IMR-90 (cell line): ENCODE results near the gene ACSM4. TPM values are rescaled to one million over a fixed set of nuclear protein-coding genes. Genes with fewer than 3 reads are reported as not detected.

Experiments
- ATAC-seq: fragments of 200-7000 bp; cut with Tn5 transposase; 2 replicates; pipeline ENCODE4 v1.9.1; 2020; ENCODE audit warnings: low read depth, mild to moderate bottlenecking, moderate library complexity
- BruUV-seq: library from RNA; stranded (reverse); fragments of 400-500 nt; replicated peaks from 2 replicates; lab custom pipeline; 2021; lab: Mats Ljungman, UMichigan
- CTCF ChIA-PET: fragments of 300-600 bp; formaldehyde crosslinking; extraction: SDS; loops from one replicate; lab custom pipeline; 2021; ENCODE audit warnings: antibody characterized with exemption; lab: Yijun Ruan, JAX
- POLR2A ChIA-PET: fragments of 300-600 bp; sonication (Branson Sonifier 250); formaldehyde crosslinking; loops from one replicate; lab custom pipeline; 2022; ENCODE audit warnings: antibody characterized with exemption; ENCODE audit not compliant: unreplicated experiment; lab: Charles Lee
- DNase-seq: peaks from one replicate; pipeline ENCODE4 v3.0.0; 2013
- H2AFZ ChIP-seq: replicated peaks from 2 replicates; pipeline ENCODE3; 2013; ENCODE audit warnings: low read length, mild to moderate bottlenecking; ENCODE audit not compliant: poor library complexity
- H2AK5ac ChIP-seq: 2 replicates; pipeline ENCODE4 v1.6.1; 2013; ENCODE audit warnings: low read depth, low read length, inconsistent platforms
- H2AK9ac ChIP-seq: replicated peaks from 2 replicates; pipeline ENCODE3; 2013; ENCODE audit warnings: mild to moderate bottlenecking, low read depth, low read length, moderate library complexity; ENCODE audit not compliant: poor library complexity
- H2BK120ac ChIP-seq: 2 replicates; pipeline ENCODE4 v1.6.1; 2013; ENCODE audit warnings: low read depth, low read length, inconsistent platforms
- H2BK15ac ChIP-seq: 3 replicates; pipeline ENCODE4 v1.6.1; 2013; ENCODE audit warnings: low read depth, low read length, inconsistent platforms
- H2BK20ac ChIP-seq: 2 replicates; pipeline ENCODE4 v1.6.1; 2013; ENCODE audit warnings: low read depth, mild to moderate bottlenecking, inconsistent platforms, low read length, moderate library complexity
- H2BK5ac ChIP-seq: 2 replicates; pipeline ENCODE4 v1.6.1; 2013; ENCODE audit warnings: mild to moderate bottlenecking, low read depth, low read length, inconsistent platforms; ENCODE audit not compliant: poor library complexity, severe bottlenecking
- H3K14ac ChIP-seq: replicated peaks from 2 replicates; pipeline ENCODE4 v1.6.1; 2013; ENCODE audit warnings: low read depth, low read length, inconsistent platforms
- H3K18ac ChIP-seq: 2 replicates; pipeline ENCODE4 v1.6.1; 2013; ENCODE audit warnings: low read depth, low read length, control low read depth
- H3K23ac ChIP-seq: 2 replicates; pipeline ENCODE4 v1.6.1; 2013; ENCODE audit warnings: low read depth, low read length, inconsistent platforms
- H3K27ac ChIP-seq: 2 replicates; pipeline ENCODE4 v1.5.1; 2013; ENCODE audit warnings: mild to moderate bottlenecking, control low read depth, low read length; ENCODE audit not compliant: insufficient read depth
- H3K27me3 ChIP-seq: 2 replicates; pipeline ENCODE4 v1.6.1; 2013; ENCODE audit warnings: low read length; ENCODE audit not compliant: control insufficient read depth, insufficient read depth
- H3K36me3 ChIP-seq: 2 replicates; pipeline ENCODE4 v1.6.1; 2013; ENCODE audit warnings: low read length, mixed read lengths; ENCODE audit not compliant: control insufficient read depth, insufficient read depth
- H3K4ac ChIP-seq: 2 replicates; pipeline ENCODE4 v1.6.1; 2013; ENCODE audit warnings: low read depth, low read length, inconsistent platforms
- H3K4me1 ChIP-seq: 2 replicates; pipeline ENCODE4 v1.6.1; 2013; ENCODE audit warnings: low read length, mixed read lengths; ENCODE audit not compliant: control insufficient read depth, insufficient read depth
- H3K4me2 ChIP-seq: 2 replicates; pipeline ENCODE4 v1.6.1; 2013; ENCODE audit warnings: low read depth, mild to moderate bottlenecking, control low read depth, low read length, moderate library complexity
- H3K4me3 ChIP-seq: 2 replicates; pipeline ENCODE4 v1.5.1; 2013; ENCODE audit warnings: low read depth, mild to moderate bottlenecking, control low read depth, low read length, moderate library complexity; ENCODE audit not compliant: insufficient read depth
- H3K56ac ChIP-seq: 2 replicates; pipeline ENCODE4 v1.6.1; 2013; ENCODE audit warnings: low read length, inconsistent platforms; ENCODE audit not compliant: insufficient read depth; ENCODE audit errors: extremely low read depth
- H3K79me1 ChIP-seq, 2 experiments: 2 replicates each; pipeline ENCODE4 v1.6.1; 2013; ENCODE audit warnings: low read length in 2 of 2, inconsistent platforms in 1 of 2, low read depth in 1 of 2
- H3K9ac ChIP-seq: 2 replicates; pipeline ENCODE4 v1.6.1; 2013; ENCODE audit warnings: low read depth, low read length, control low read depth
- H3K9me1 ChIP-seq: 2 replicates; pipeline ENCODE4 v1.6.1; 2013; ENCODE audit warnings: low read length, inconsistent platforms; ENCODE audit not compliant: insufficient read depth
- H3K9me3 ChIP-seq: 2 replicates; pipeline ENCODE4 v1.6.1; 2013; ENCODE audit warnings: low read length; ENCODE audit not compliant: control insufficient read depth, insufficient read depth
- H4K20me1 ChIP-seq: 2 replicates; pipeline ENCODE4 v1.6.1; 2013; ENCODE audit warnings: low read length, inconsistent platforms; ENCODE audit not compliant: insufficient read depth
- H4K5ac ChIP-seq: 2 replicates; pipeline ENCODE4 v1.6.1; 2013; ENCODE audit warnings: mild to moderate bottlenecking, low read depth, low read length, control low read depth
- H4K8ac ChIP-seq, 2 experiments: 2 replicates each; pipeline ENCODE4 v1.6.1; 2013; ENCODE audit warnings: low read depth in 2 of 2, low read length in 2 of 2, control low read depth in 1 of 2, inconsistent platforms in 1 of 2
- H4K91ac ChIP-seq: 2 replicates; pipeline ENCODE4 v1.6.1; 2013; ENCODE audit warnings: low read depth, low read length, inconsistent platforms; ENCODE audit not compliant: insufficient read depth
- CEBPB ChIP-seq: IDR thresholded peaks from 2 replicates; pipeline ENCODE4 v1.6.1; 2012; ENCODE audit warnings: low read depth, low read length, improper control_type of control experiment
- CHD1 ChIP-seq: IDR thresholded peaks from 2 replicates; pipeline ENCODE4 v1.6.1; 2012; ENCODE audit warnings: low read depth, low read length, improper control_type of control experiment
- CTCF ChIP-seq: conservative IDR thresholded peaks from 2 replicates; pipeline ENCODE4 v1.5.1; 2012; ENCODE audit warnings: mild to moderate bottlenecking, low read depth, low read length, improper control_type of control experiment
- ELK1 ChIP-seq: fragments of 150-350 bp; IDR thresholded peaks from 2 replicates; pipeline ENCODE4 v1.6.1; 2016; ENCODE audit warnings: low read depth, mild to moderate bottlenecking, low read length, moderate library complexity, borderline replicate concordance
- FOS ChIP-seq: fragments of 150-350 bp; IDR thresholded peaks from 2 replicates; pipeline ENCODE4 v1.6.1; 2016; ENCODE audit warnings: low read depth, low read length
- MAZ ChIP-seq: IDR thresholded peaks from 2 replicates; pipeline ENCODE4 v1.6.1; 2012; ENCODE audit warnings: low read depth, mild to moderate bottlenecking, low read length, improper control_type of control experiment, moderate library complexity, borderline replicate concordance
- MXI1 ChIP-seq: IDR thresholded peaks from 2 replicates; pipeline ENCODE4 v1.6.1; 2012; ENCODE audit warnings: low read depth, mild to moderate bottlenecking, low read length, moderate library complexity, borderline replicate concordance
- POLR2A ChIP-seq: IDR thresholded peaks from 2 replicates; pipeline ENCODE4 v1.6.1; 2012; ENCODE audit warnings: mild to moderate bottlenecking, low read depth, low read length
- RAD21 ChIP-seq: IDR thresholded peaks from 2 replicates; pipeline ENCODE4 v1.6.1; 2012; ENCODE audit warnings: low read length, improper control_type of control experiment
- RCOR1 ChIP-seq: IDR thresholded peaks from 2 replicates; pipeline ENCODE4 v1.6.1; 2012; ENCODE audit warnings: mild to moderate bottlenecking, low read length, improper control_type of control experiment; ENCODE audit not compliant: insufficient replicate concordance
- WGBS, 2 experiments: methylation state at CpG; one replicate each; pipeline versions ENCODE4 v1.1.5 to v1.1.7; 2013; ENCODE audit warnings: missing lambda C conversion rate in 2 of 2; ENCODE audit not compliant: insufficient read length in 1 of 2; ENCODE audit errors: extremely low coverage in 2 of 2; 5-methylcytosine and 5-hydroxymethylcytosine counted together
- dilution Hi-C: fragments of 300-500 bp; cut with HindIII; formaldehyde crosslinking; loops from one replicate; pipeline ENCODE4 v1.14.3; 2018; ENCODE audit warnings: low sequenced_read_pairs; ENCODE audit not compliant: unreplicated experiment
- in situ Hi-C: fragments of 300-500 bp; cut with MboI; formaldehyde crosslinking; loops from 3 replicates; pipeline ENCODE4 v1.14.3; 2019; ENCODE audit warnings: low sequenced_read_pairs, inconsistent platforms, mixed read lengths
- intact Hi-C: fragments of 100-400 bp; cut with micrococcal nuclease; formaldehyde crosslinking; loops from 2 replicates; pipeline ENCODE4 v1.10.0; 2022
- polyA plus RNA-seq, 3 experiments: library from polyadenylated mRNA; depleted of rRNA; stranded (reverse); fragments of >200 nt; gene quantifications; 2 replicates each; pipeline ENCODE4 v1.2.3, GENCODE V29; 2012; ENCODE audit warnings: low replicate concordance in 1 of 3
- total RNA-seq: library from RNA; depleted of rRNA; stranded (reverse); fragments of >200 nt; gene quantifications from 2 replicates; pipeline ENCODE4 v1.2.3, GENCODE V29; 2012

The ACSM4 gene
- total and polyA plus RNA-seq, 2 of the 4 experiments (the other 2 are of a cell fraction), result not detected

GRCh38 chr12:7295529-7295928 lies 8.3 kb upstream of the ACSM4 start:
- no peak overlapping the region for H3K4me2 ChIP-seq
- dilution Hi-C loops, result no loop called here
- no TSS peak for BruUV-seq

More at GRCh38 chr12:7295529-7295928, 8.3 kb upstream of the ACSM4 start:
- H3K23ac ChIP-seq, result no peak overlapping the region
- no peaks in the 10 kb centered on the region for H4K20me1 ChIP-seq
- H4K91ac ChIP-seq, result no peak overlapping the region
- H2BK120ac ChIP-seq, result no peak overlapping the region
- TF ChIP-seq CHD1 (no peak), CTCF (no peak), RCOR1 (no peak), FOS (no peak), CEBPB (no peak), MAZ (no peak), ELK1 (no peak), MXI1 (no peak), RAD21 (no peak), POLR2A (no peak)
- H3K14ac ChIP-seq, result no peak overlapping the region
- intact Hi-C loops (no loop called here), in situ Hi-C loops (no loop called here)
- DNase-seq, result no peak
- no peak overlapping the region for H3K4ac ChIP-seq
- no peak overlapping the region for H4K5ac ChIP-seq
- H3K36me3 ChIP-seq, result no peaks in the 10 kb centered on the region
- no peak overlapping the region for H2AK5ac ChIP-seq
- no peak overlapping the region for H2AFZ ChIP-seq
- WGBS, 2 experiments, result no CpG with 5 or more reads among the region's 1 CpG
- no peaks in the 10 kb centered on the region for H3K9me1 ChIP-seq
- no peak overlapping the region for H2BK5ac ChIP-seq
- no peak overlapping the region for H3K56ac ChIP-seq
- no peak overlapping the region for H2BK20ac ChIP-seq
- H3K18ac ChIP-seq, result no peak overlapping the region
- no peak for ATAC-seq
- no peaks in the 10 kb centered on the region for H3K4me1 ChIP-seq
- no peak overlapping the region for H3K27ac ChIP-seq
- no peak overlapping the region for H3K4me3 ChIP-seq
- H4K8ac ChIP-seq, result no peak overlapping the region
- H3K79me1 ChIP-seq, result no peaks in the 10 kb centered on the region
- ChIA-PET POLR2A (no interaction called here), CTCF (no interaction called here)
- H2BK15ac ChIP-seq, result no peak overlapping the region
- H3K27me3 ChIP-seq, result no peaks in the 10 kb centered on the region
- H2AK9ac ChIP-seq, result no peak overlapping the region
- no peaks in the 10 kb centered on the region; the same call in 1 of the 2 replicates for H3K9me3 ChIP-seq
- no peak overlapping the region for H3K9ac ChIP-seq
